ENCODE results near the gene COL18A1.
"Not testable (repeated sequence)": the region's sequence is repeated elsewhere in the genome, so short reads cannot be mapped to it uniquely, and the experiment has no call there.

COL18A1 gene

GRCh38 chr21:45441431-45442255 lies 36.7 kb downstream of the COL18A1 start:
- no peak for DNase-seq (ENCODE audit: low spot score)

- no peak for DNase-seq (ENCODE audit: low spot score)
These were observed 37.3 kb downstream of the COL18A1 start for GRCh38 chr21:45442276-45442675.

GRCh38 chr21:45442686-45443594 lies 38.0 kb downstream of the COL18A1 start:
- not testable (repeated sequence) for DNase-seq (ENCODE audit: low spot score)

GRCh38 chr21:45443595-45444181 lies 38.7 kb downstream of the COL18A1 start:
- no peak for DNase-seq (ENCODE audit: low spot score)

- DNase-seq (ENCODE audit: low spot score): no peak
These were observed 39.4 kb downstream of the COL18A1 start for GRCh38 chr21:45444385-45444784.

- no peak for DNase-seq (ENCODE audit: low spot score)
These were observed 40.4 kb downstream of the COL18A1 start for GRCh38 chr21:45445369-45445768.

GRCh38 chr21:45447821-45448220 lies 42.9 kb downstream of the COL18A1 start:
- no peak for DNase-seq (ENCODE audit: low spot score)

- DNase-seq (ENCODE audit: low spot score): no peak
These were observed 43.4 kb downstream of the COL18A1 start for GRCh38 chr21:45448283-45448809.

GRCh38 chr21:45448810-45449657 lies 44.1 kb downstream of the COL18A1 start:
- no peak for DNase-seq (ENCODE audit: low spot score)

GRCh38 chr21:45449658-45450422 lies 44.9 kb downstream of the COL18A1 start:
- no peak for DNase-seq (ENCODE audit: low spot score)

GRCh38 chr21:45450423-45451090 lies 45.6 kb downstream of the COL18A1 start:
- no peak for DNase-seq (ENCODE audit: low spot score)

GRCh38 chr21:45451091-45451740 lies 46.3 kb downstream of the COL18A1 start:
- DNase-seq (ENCODE audit: low spot score): no peak

- DNase-seq (ENCODE audit: low spot score): no peak
These were observed 46.8 kb downstream of the COL18A1 start for GRCh38 chr21:45451771-45452182.

GRCh38 chr21:45452696-45453307 lies 47.8 kb downstream of the COL18A1 start:
- DNase-seq (ENCODE audit: low spot score): no peak

- DNase-seq (ENCODE audit: low spot score): no peak
These were observed 48.5 kb downstream of the COL18A1 start for GRCh38 chr21:45453308-45453950.

GRCh38 chr21:45454060-45454925 lies 49.3 kb downstream of the COL18A1 start:
- DNase-seq (ENCODE audit: low spot score): no peak

GRCh38 chr21:45454926-45455673 lies 50.1 kb downstream of the COL18A1 start:
- DNase-seq (ENCODE audit: low spot score): no peak

All from hematopoietic multipotent progenitor cell treated with erythropoietin and hydrocortisone succinate and interleukin-3 and kit ligand, for 17 days (in vitro differentiated cells).